ENCODE data around the gene ONECUT2.

DNA sequence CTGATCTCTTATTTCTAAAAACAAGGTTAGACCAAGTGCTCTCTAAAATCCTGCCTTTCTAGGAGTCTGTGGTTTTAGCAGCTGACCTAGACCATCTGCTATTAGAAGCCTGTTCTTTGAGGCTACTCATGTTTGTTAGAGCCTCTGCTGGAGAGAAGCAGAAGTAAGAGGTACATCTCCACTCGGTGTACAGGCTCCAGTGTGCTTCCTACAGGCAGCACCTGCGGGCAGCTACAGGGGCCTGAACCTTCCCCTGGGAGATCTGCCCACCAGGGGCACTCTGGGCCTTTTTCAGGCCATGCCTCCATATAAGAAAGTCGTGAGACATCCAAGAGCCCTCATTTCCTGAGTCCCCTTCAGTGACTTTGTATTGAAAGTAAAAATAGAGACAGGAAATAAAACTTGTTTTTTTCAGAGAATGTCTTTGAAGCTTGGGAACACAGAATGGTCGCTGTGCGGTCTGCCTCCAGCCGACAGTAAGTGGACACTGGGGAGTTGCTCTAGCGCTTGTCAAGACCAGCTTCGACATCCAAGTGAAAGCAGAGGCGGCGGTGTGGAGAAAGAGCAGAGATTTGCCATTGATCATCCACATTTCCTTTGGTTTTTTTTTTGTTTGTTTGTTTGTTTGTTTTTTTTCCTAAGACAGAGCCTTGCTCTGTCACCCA, 31.7 kb downstream of the ONECUT2 start:
- TF ChIP-seq, protein P1, sequence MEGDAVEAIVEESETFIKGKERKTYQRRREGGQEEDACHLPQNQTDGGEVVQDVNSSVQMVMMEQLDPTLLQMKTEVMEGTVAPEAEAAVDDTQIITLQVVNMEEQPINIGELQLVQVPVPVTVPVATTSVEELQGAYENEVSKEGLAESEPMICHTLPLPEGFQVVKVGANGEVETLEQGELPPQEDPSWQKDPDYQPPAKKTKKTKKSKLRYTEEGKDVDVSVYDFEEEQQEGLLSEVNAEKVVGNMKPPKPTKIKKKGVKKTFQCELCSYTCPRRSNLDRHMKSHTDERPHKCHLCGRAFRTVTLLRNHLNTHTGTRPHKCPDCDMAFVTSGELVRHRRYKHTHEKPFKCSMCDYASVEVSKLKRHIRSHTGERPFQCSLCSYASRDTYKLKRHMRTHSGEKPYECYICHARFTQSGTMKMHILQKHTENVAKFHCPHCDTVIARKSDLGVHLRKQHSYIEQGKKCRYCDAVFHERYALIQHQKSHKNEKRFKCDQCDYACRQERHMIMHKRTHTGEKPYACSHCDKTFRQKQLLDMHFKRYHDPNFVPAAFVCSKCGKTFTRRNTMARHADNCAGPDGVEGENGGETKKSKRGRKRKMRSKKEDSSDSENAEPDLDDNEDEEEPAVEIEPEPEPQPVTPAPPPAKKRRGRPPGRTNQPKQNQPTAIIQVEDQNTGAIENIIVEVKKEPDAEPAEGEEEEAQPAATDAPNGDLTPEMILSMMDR (conservative IDR thresholded peaks at IDR 0.05; ENCODE audit: low read length) = peak; percentile 19; the same call in 1 of the 2 replicates
- no peak for TF ChIP-seq EZH2phosphoT487 (IDR thresholded peaks at IDR 0.05; ENCODE audit: borderline replicate concordance)
